IMR-90 (cell line): ENCODE measurements around the gene HSP90AA1. TPM values are rescaled to one million over a fixed set of nuclear protein-coding genes. Genes with fewer than 3 reads are reported as not detected.

Experiments
- ATAC-seq: fragments of 200-7000 bp; cut with Tn5 transposase; 2 replicates; pipeline ENCODE4 v1.9.1; 2020; ENCODE audit warnings: low read depth, mild to moderate bottlenecking, moderate library complexity
- BruUV-seq: library from RNA; stranded (reverse); fragments of 400-500 nt; replicated peaks from 2 replicates; lab custom pipeline; 2021; lab: Mats Ljungman, UMichigan
- CTCF ChIA-PET: fragments of 300-600 bp; formaldehyde crosslinking; extraction: SDS; loops from one replicate; lab custom pipeline; 2021; ENCODE audit warnings: antibody characterized with exemption; lab: Yijun Ruan, JAX
- POLR2A ChIA-PET: fragments of 300-600 bp; sonication (Branson Sonifier 250); formaldehyde crosslinking; loops from one replicate; lab custom pipeline; 2022; ENCODE audit warnings: antibody characterized with exemption; ENCODE audit not compliant: unreplicated experiment; lab: Charles Lee
- DNase-seq: peaks from one replicate; pipeline ENCODE4 v3.0.0; 2013
- H2AFZ ChIP-seq: replicated peaks from 2 replicates; pipeline ENCODE3; 2013; ENCODE audit warnings: low read length, mild to moderate bottlenecking; ENCODE audit not compliant: poor library complexity
- H2AK5ac ChIP-seq: 2 replicates; pipeline ENCODE4 v1.6.1; 2013; ENCODE audit warnings: low read depth, low read length, inconsistent platforms
- H2AK9ac ChIP-seq: replicated peaks from 2 replicates; pipeline ENCODE3; 2013; ENCODE audit warnings: mild to moderate bottlenecking, low read depth, low read length, moderate library complexity; ENCODE audit not compliant: poor library complexity
- H2BK120ac ChIP-seq: 2 replicates; pipeline ENCODE4 v1.6.1; 2013; ENCODE audit warnings: low read depth, low read length, inconsistent platforms
- H2BK15ac ChIP-seq: 3 replicates; pipeline ENCODE4 v1.6.1; 2013; ENCODE audit warnings: low read depth, low read length, inconsistent platforms
- H2BK20ac ChIP-seq: 2 replicates; pipeline ENCODE4 v1.6.1; 2013; ENCODE audit warnings: low read depth, mild to moderate bottlenecking, inconsistent platforms, low read length, moderate library complexity
- H2BK5ac ChIP-seq: 2 replicates; pipeline ENCODE4 v1.6.1; 2013; ENCODE audit warnings: mild to moderate bottlenecking, low read depth, low read length, inconsistent platforms; ENCODE audit not compliant: poor library complexity, severe bottlenecking
- H3K14ac ChIP-seq: replicated peaks from 2 replicates; pipeline ENCODE4 v1.6.1; 2013; ENCODE audit warnings: low read depth, low read length, inconsistent platforms
- H3K18ac ChIP-seq: 2 replicates; pipeline ENCODE4 v1.6.1; 2013; ENCODE audit warnings: low read depth, low read length, control low read depth
- H3K23ac ChIP-seq: 2 replicates; pipeline ENCODE4 v1.6.1; 2013; ENCODE audit warnings: low read depth, low read length, inconsistent platforms
- H3K27ac ChIP-seq: 2 replicates; pipeline ENCODE4 v1.5.1; 2013; ENCODE audit warnings: mild to moderate bottlenecking, control low read depth, low read length; ENCODE audit not compliant: insufficient read depth
- H3K27me3 ChIP-seq: 2 replicates; pipeline ENCODE4 v1.6.1; 2013; ENCODE audit warnings: low read length; ENCODE audit not compliant: control insufficient read depth, insufficient read depth
- H3K36me3 ChIP-seq: 2 replicates; pipeline ENCODE4 v1.6.1; 2013; ENCODE audit warnings: low read length, mixed read lengths; ENCODE audit not compliant: control insufficient read depth, insufficient read depth
- H3K4ac ChIP-seq: 2 replicates; pipeline ENCODE4 v1.6.1; 2013; ENCODE audit warnings: low read depth, low read length, inconsistent platforms
- H3K4me1 ChIP-seq: 2 replicates; pipeline ENCODE4 v1.6.1; 2013; ENCODE audit warnings: low read length, mixed read lengths; ENCODE audit not compliant: control insufficient read depth, insufficient read depth
- H3K4me2 ChIP-seq: 2 replicates; pipeline ENCODE4 v1.6.1; 2013; ENCODE audit warnings: low read depth, mild to moderate bottlenecking, control low read depth, low read length, moderate library complexity
- H3K4me3 ChIP-seq: 2 replicates; pipeline ENCODE4 v1.5.1; 2013; ENCODE audit warnings: low read depth, mild to moderate bottlenecking, control low read depth, low read length, moderate library complexity; ENCODE audit not compliant: insufficient read depth
- H3K56ac ChIP-seq: 2 replicates; pipeline ENCODE4 v1.6.1; 2013; ENCODE audit warnings: low read length, inconsistent platforms; ENCODE audit not compliant: insufficient read depth; ENCODE audit errors: extremely low read depth
- H3K79me1 ChIP-seq, 2 experiments: 2 replicates each; pipeline ENCODE4 v1.6.1; 2013; ENCODE audit warnings: low read length in 2 of 2, inconsistent platforms in 1 of 2, low read depth in 1 of 2
- H3K9ac ChIP-seq: 2 replicates; pipeline ENCODE4 v1.6.1; 2013; ENCODE audit warnings: low read depth, low read length, control low read depth
- H3K9me1 ChIP-seq: 2 replicates; pipeline ENCODE4 v1.6.1; 2013; ENCODE audit warnings: low read length, inconsistent platforms; ENCODE audit not compliant: insufficient read depth
- H3K9me3 ChIP-seq: 2 replicates; pipeline ENCODE4 v1.6.1; 2013; ENCODE audit warnings: low read length; ENCODE audit not compliant: control insufficient read depth, insufficient read depth
- H4K20me1 ChIP-seq: 2 replicates; pipeline ENCODE4 v1.6.1; 2013; ENCODE audit warnings: low read length, inconsistent platforms; ENCODE audit not compliant: insufficient read depth
- H4K5ac ChIP-seq: 2 replicates; pipeline ENCODE4 v1.6.1; 2013; ENCODE audit warnings: mild to moderate bottlenecking, low read depth, low read length, control low read depth
- H4K8ac ChIP-seq, 2 experiments: 2 replicates each; pipeline ENCODE4 v1.6.1; 2013; ENCODE audit warnings: low read depth in 2 of 2, low read length in 2 of 2, control low read depth in 1 of 2, inconsistent platforms in 1 of 2
- H4K91ac ChIP-seq: 2 replicates; pipeline ENCODE4 v1.6.1; 2013; ENCODE audit warnings: low read depth, low read length, inconsistent platforms; ENCODE audit not compliant: insufficient read depth
- BHLHE40 ChIP-seq: fragments of 150-350 bp; IDR thresholded peaks from 2 replicates; pipeline ENCODE4 v1.6.1; 2016; ENCODE audit warnings: mild to moderate bottlenecking, low read depth, low read length
- CHD1 ChIP-seq: IDR thresholded peaks from 2 replicates; pipeline ENCODE4 v1.6.1; 2012; ENCODE audit warnings: low read depth, low read length, improper control_type of control experiment
- MAFK ChIP-seq: IDR thresholded peaks from 2 replicates; pipeline ENCODE4 v1.6.1; 2012; ENCODE audit warnings: low read depth, low read length, improper control_type of control experiment
- MAZ ChIP-seq: IDR thresholded peaks from 2 replicates; pipeline ENCODE4 v1.6.1; 2012; ENCODE audit warnings: low read depth, mild to moderate bottlenecking, low read length, improper control_type of control experiment, moderate library complexity, borderline replicate concordance
- NFE2L2 ChIP-seq: fragments of 150-350 bp; IDR thresholded peaks from 2 replicates; pipeline ENCODE4 v1.6.1; 2016; ENCODE audit warnings: low read depth, mild to moderate bottlenecking, low read length
- POLR2A ChIP-seq: IDR thresholded peaks from 2 replicates; pipeline ENCODE4 v1.6.1; 2012; ENCODE audit warnings: mild to moderate bottlenecking, low read depth, low read length
- SMC3 ChIP-seq: fragments of 150-350 bp; IDR thresholded peaks from 2 replicates; pipeline ENCODE4 v1.6.1; 2016; ENCODE audit warnings: low read depth, mild to moderate bottlenecking, antibody characterized with exemption, low read length, moderate library complexity
- WGBS, 2 experiments: methylation state at CpG; one replicate each; pipeline versions ENCODE4 v1.1.5 to v1.1.7; 2013; ENCODE audit warnings: missing lambda C conversion rate in 2 of 2; ENCODE audit not compliant: insufficient read length in 1 of 2; ENCODE audit errors: extremely low coverage in 2 of 2; 5-methylcytosine and 5-hydroxymethylcytosine counted together
- dilution Hi-C: fragments of 300-500 bp; cut with HindIII; formaldehyde crosslinking; loops from one replicate; pipeline ENCODE4 v1.14.3; 2018; ENCODE audit warnings: low sequenced_read_pairs; ENCODE audit not compliant: unreplicated experiment
- in situ Hi-C: fragments of 300-500 bp; cut with MboI; formaldehyde crosslinking; loops from 3 replicates; pipeline ENCODE4 v1.14.3; 2019; ENCODE audit warnings: low sequenced_read_pairs, inconsistent platforms, mixed read lengths
- intact Hi-C: fragments of 100-400 bp; cut with micrococcal nuclease; formaldehyde crosslinking; loops from 2 replicates; pipeline ENCODE4 v1.10.0; 2022
- polyA plus RNA-seq, 3 experiments: library from polyadenylated mRNA; depleted of rRNA; stranded (reverse); fragments of >200 nt; gene quantifications; 2 replicates each; pipeline ENCODE4 v1.2.3, GENCODE V29; 2012; ENCODE audit warnings: low replicate concordance in 1 of 3
- total RNA-seq: library from RNA; depleted of rRNA; stranded (reverse); fragments of >200 nt; gene quantifications from 2 replicates; pipeline ENCODE4 v1.2.3, GENCODE V29; 2012
- TF ChIP-seq, protein P1 (sequence below): fragments of 150-350 bp; IDR thresholded peaks from 2 replicates; pipeline ENCODE4 v1.6.1; 2016; ENCODE audit warnings: low read depth, mild to moderate bottlenecking, low read length, moderate library complexity, borderline replicate concordance
- TF ChIP-seq, protein P2 (sequence below): conservative IDR thresholded peaks from 2 replicates; pipeline ENCODE4 v1.5.1; 2012; ENCODE audit warnings: mild to moderate bottlenecking, low read depth, low read length, improper control_type of control experiment

The HSP90AA1 gene
- total and polyA plus RNA-seq, 2 of the 4 experiments (the other 2 are of a cell fraction): 535 to 578 TPM

DNA sequence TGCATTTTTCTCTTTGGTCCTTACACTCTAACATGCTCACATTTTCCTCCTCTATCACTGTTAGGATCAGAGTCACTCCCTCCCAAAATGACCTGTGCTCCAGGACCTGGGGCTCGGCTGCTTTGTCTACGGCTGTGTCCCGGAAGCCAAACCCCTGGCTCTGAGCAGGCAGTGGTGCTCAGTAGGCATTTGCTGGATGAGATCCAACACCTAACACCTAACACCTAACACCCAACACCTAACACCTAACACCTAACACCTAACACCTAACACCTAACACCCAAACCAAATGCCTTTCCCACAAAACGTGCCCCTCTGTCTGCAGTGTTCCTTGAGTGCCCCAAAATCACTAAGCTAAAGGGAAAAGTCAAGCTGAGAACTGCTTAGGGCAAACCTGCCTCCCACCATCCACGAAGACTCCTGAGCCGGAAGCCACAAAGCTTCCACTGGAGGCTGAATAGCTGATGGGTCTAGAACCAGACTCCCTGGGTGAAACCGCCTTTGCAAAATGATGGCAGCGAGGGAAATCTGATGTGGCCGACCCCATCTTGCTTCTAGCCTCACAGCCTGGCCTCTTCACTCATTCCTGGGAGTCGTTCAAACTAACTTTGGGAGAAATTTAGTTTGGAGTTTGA lies 29.2 kb downstream of the HSP90AA1 start:
- dilution Hi-C loops (no loop called here), intact Hi-C loops (no loop called here), in situ Hi-C loops (no loop called here)
- H4K20me1 ChIP-seq: no peaks in the 10 kb centered on the region
- H4K8ac ChIP-seq: no peak overlapping the region
- H3K56ac ChIP-seq: no peak overlapping the region
- H3K4me1 ChIP-seq: peaks cover 4% of the 10 kb centered on the region
- BruUV-seq: no TSS peak
- peaks cover 15% of the 10 kb centered on the region for H3K36me3 ChIP-seq
- H3K4ac ChIP-seq: no peak overlapping the region
- no peak for DNase-seq
- no peak overlapping the region for H2BK15ac ChIP-seq
- H4K91ac ChIP-seq: no peak overlapping the region
- H3K23ac ChIP-seq: no peak overlapping the region
- no peak overlapping the region for H3K4me2 ChIP-seq
- ChIA-PET CTCF (interaction anchor here (0.7 kb wide), 1 partner anchor 39 kb away, joined by 4 read pairs; no protein-coding TSS in a partner anchor), POLR2A (interaction anchor here (1.0 kb wide), 1 partner anchor 8 kb away, joined by 3 read pairs; no protein-coding TSS in a partner anchor)
- no peaks in the 10 kb centered on the region for H3K27me3 ChIP-seq
- H3K79me1 ChIP-seq: no peaks in the 10 kb centered on the region
- no peak overlapping the region for H3K18ac ChIP-seq
- ATAC-seq: no peak
- H3K9ac ChIP-seq: no peak overlapping the region
- WGBS, 2 experiments: 20% methylated on average over 1 of the region's 10 CpGs; no CpG with 5 or more reads in 1 of the 2 experiments
- no peak overlapping the region for H3K27ac ChIP-seq
- H2BK5ac ChIP-seq: no peak overlapping the region
- no peak overlapping the region for H4K5ac ChIP-seq
- H3K9me1 ChIP-seq: peaks cover 12% of the 10 kb centered on the region
- no peak overlapping the region for H2BK120ac ChIP-seq
- no peak overlapping the region for H2AK9ac ChIP-seq
- H3K4me3 ChIP-seq: no peak overlapping the region
- H2BK20ac ChIP-seq: no peak overlapping the region
- no peak overlapping the region for H3K14ac ChIP-seq
- TF ChIP-seq, protein P1, sequence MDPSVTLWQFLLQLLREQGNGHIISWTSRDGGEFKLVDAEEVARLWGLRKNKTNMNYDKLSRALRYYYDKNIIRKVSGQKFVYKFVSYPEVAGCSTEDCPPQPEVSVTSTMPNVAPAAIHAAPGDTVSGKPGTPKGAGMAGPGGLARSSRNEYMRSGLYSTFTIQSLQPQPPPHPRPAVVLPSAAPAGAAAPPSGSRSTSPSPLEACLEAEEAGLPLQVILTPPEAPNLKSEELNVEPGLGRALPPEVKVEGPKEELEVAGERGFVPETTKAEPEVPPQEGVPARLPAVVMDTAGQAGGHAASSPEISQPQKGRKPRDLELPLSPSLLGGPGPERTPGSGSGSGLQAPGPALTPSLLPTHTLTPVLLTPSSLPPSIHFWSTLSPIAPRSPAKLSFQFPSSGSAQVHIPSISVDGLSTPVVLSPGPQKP: no peak
- TF ChIP-seq, protein P2, sequence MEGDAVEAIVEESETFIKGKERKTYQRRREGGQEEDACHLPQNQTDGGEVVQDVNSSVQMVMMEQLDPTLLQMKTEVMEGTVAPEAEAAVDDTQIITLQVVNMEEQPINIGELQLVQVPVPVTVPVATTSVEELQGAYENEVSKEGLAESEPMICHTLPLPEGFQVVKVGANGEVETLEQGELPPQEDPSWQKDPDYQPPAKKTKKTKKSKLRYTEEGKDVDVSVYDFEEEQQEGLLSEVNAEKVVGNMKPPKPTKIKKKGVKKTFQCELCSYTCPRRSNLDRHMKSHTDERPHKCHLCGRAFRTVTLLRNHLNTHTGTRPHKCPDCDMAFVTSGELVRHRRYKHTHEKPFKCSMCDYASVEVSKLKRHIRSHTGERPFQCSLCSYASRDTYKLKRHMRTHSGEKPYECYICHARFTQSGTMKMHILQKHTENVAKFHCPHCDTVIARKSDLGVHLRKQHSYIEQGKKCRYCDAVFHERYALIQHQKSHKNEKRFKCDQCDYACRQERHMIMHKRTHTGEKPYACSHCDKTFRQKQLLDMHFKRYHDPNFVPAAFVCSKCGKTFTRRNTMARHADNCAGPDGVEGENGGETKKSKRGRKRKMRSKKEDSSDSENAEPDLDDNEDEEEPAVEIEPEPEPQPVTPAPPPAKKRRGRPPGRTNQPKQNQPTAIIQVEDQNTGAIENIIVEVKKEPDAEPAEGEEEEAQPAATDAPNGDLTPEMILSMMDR: no peak
- TF ChIP-seq MAFK (no peak), BHLHE40 (no peak), POLR2A (no peak), SMC3 (no peak), MAZ (no peak), CHD1 (no peak), NFE2L2 (no peak)
- H2AK5ac ChIP-seq: no peak overlapping the region
- H3K9me3 ChIP-seq: no peaks in the 10 kb centered on the region
- no peak overlapping the region for H2AFZ ChIP-seq
